H1 (cell line): Measurements from ENCODE around the gene ZSCAN10. TPM values are rescaled to one million over a fixed set of nuclear protein-coding genes. Genes with fewer than 3 reads are reported as not detected.

Source experiments
- JUN ChIP-seq: IDR thresholded peaks from 2 replicates; pipeline ENCODE4 v1.6.1; 2011; ENCODE audit warnings: low read depth, mild to moderate bottlenecking, improper control_type of control experiment, low read length
- TCF12 ChIP-seq: IDR thresholded peaks from 2 replicates; pipeline ENCODE4 v1.6.1; 2011; ENCODE audit warnings: low read depth, mild to moderate bottlenecking, low read length
- polyA plus RNA-seq, 7 experiments: library from polyadenylated mRNA; depleted of rRNA in 3 of 7; stranded (reverse) in 5 of 7; unstranded in 2 of 7; fragments of >200 nt in 5 of 7; fragments of 200-250 nt in 2 of 7; gene quantifications; 1 replicate in 5 of 7; 2 replicates in 1 of 7; 4 replicates in 1 of 7; pipeline versions ENCODE4 v1.2.1 to v1.2.3, GENCODE V29; 2011 to 2013; ENCODE audit warnings: missing spikeins in 2 of 7, mixed read lengths in 2 of 7
- total RNA-seq: library from RNA; stranded (reverse); fragmentation: NEBNext Ultra II Directional; extraction: Animal tissue kit (Norgen Biotek cat#: 25700); gene quantifications from 2 replicates; pipeline ENCODE4 v1.2.1, GENCODE V29; 2021

ZSCAN10 gene
- total and polyA plus RNA-seq, 2 of the 8 experiments (the other 6 are each of a cell fraction or from before 2014, with no cell fraction given): 209 to 314 TPM

- TF ChIP-seq TCF12 (no peak), JUN (no peak)
These were observed 11.6 kb downstream of the ZSCAN10 start (continued) for GRCh38 chr16:3087243-3088235.
